Mesodermal cell (in vitro differentiated cells): ENCODE measurements around the gene CCN5. TPM values are rescaled to one million over a fixed set of nuclear protein-coding genes. Genes with fewer than 3 reads are reported as not detected.
"Not testable (repeated sequence)": the region's sequence is repeated elsewhere in the genome, so short reads cannot be mapped to it uniquely, and the experiment has no call there.

Source experiments
- H3K27ac ChIP-seq: 2 replicates; pipeline ENCODE4 v1.7.0; 2013; ENCODE audit warnings: mild to moderate bottlenecking, low read depth, low read length, moderate library complexity; ENCODE audit not compliant: severe bottlenecking
- H3K36me3 ChIP-seq: 2 replicates; pipeline ENCODE4 v1.7.1; 2013; ENCODE audit warnings: mild to moderate bottlenecking, low read length, moderate library complexity; ENCODE audit not compliant: control insufficient read depth, insufficient read depth
- H3K4me1 ChIP-seq: one replicate; pipeline ENCODE4 v1.7.1; 2013; ENCODE audit warnings: mild to moderate bottlenecking, low read length; ENCODE audit not compliant: insufficient read depth, control insufficient read depth, poor library complexity, severe bottlenecking
- H3K4me3 ChIP-seq: 2 replicates; pipeline ENCODE4 v1.7.0; 2013; ENCODE audit warnings: low read length, control low read depth, mild to moderate bottlenecking; ENCODE audit not compliant: insufficient read depth, poor library complexity, severe bottlenecking; ENCODE audit errors: extremely low read depth
- H3K9me3 ChIP-seq: 2 replicates; pipeline ENCODE4 v1.7.1; 2013; ENCODE audit warnings: mild to moderate bottlenecking, low read length, moderate library complexity; ENCODE audit not compliant: control insufficient read depth
- WGBS, 2 experiments: methylation state at CpG; one replicate each; pipeline ENCODE4 v1.1.5; 2013; ENCODE audit warnings: missing lambda C conversion rate in 2 of 2; ENCODE audit not compliant: insufficient coverage in 2 of 2; 5-methylcytosine and 5-hydroxymethylcytosine counted together
- polyA plus RNA-seq, 2 experiments: library from polyadenylated mRNA; stranded (reverse); fragments of 50-300 nt; gene quantifications; one replicate each; pipeline ENCODE4 v1.2.3, GENCODE V29; 2013

Gene CCN5, protein sequence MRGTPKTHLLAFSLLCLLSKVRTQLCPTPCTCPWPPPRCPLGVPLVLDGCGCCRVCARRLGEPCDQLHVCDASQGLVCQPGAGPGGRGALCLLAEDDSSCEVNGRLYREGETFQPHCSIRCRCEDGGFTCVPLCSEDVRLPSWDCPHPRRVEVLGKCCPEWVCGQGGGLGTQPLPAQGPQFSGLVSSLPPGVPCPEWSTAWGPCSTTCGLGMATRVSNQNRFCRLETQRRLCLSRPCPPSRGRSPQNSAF
- not detected for polyA plus RNA-seq (2013, experiment 1 of 2)
- polyA plus RNA-seq (2013, experiment 2 of 2): not detected

DNA sequence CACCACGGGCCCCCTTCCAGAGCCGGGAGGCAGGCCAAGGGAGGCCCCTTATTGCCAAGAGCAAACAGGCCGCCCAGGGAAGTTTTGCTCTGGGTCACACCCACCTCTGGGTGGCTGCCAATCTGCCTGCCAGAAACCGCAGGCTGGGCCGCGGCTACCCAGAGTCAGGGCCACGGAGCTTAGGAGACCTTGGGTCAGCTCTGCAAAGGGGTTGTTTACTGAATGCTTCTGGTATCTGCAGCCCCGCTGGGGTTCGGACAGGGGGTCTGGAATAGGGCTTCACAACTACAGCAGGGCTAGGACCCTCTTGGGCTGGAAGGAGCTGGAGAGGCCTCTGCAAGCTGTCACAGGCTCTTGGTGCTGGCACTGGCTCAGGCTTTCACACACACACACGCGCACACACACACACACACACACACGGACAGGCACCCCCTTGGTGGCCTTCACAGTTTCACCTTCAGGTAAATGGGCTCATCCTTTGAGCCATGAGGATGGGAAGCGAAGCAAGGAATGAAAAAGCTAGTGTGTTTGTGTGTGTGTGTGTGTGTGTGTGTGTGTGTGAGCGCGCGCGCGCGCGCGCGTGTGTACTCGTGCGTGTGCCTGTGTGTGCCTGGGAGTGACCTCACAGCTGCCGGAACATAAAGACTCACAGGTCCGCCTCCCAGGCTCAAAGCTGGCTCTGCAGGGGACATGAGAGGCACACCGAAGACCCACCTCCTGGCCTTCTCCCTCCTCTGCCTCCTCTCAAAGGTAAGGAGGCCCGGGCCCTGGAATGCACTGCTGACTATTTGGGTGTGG, at the start of gene CCN5:
TSS of gene CCN5 (plus strand) at position 669 of the 798 bp plus-strand sequence. CDS start at position 691, 22 bp downstream.
- WGBS, 2 experiments: 89 to 96% methylated on average over 10 to 26 of the region's 28 CpGs
- no peaks in the 10 kb centered on the region for H3K36me3 ChIP-seq
- H3K27ac ChIP-seq: no peak within 1 kb of the TSS
- H3K4me3 ChIP-seq: no peak within 1 kb of the TSS
- H3K9me3 ChIP-seq: no peaks in the 10 kb centered on the region
- no peaks in the 10 kb centered on the region for H3K4me1 ChIP-seq

DNA sequence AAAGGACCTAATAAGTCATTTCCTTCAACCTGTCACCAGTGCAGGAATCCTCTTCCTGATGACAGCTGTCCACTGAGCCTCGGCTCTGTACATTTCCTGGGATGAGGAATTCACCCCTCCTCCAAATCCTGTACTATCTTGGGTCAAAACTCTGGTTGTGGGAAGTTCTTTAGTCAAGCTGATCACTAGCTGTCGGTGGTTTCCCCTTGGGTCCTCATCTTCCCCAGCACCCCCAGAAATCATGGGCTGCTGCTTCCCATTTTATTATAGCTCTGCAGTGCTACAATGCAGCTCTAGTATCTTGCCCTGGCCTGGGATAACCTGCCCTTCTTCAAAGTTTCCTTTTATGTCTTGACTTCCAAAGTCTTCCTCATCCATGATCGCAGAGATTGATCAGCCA, 49.1 kb upstream of the CCN5 start:
- H3K27ac ChIP-seq: no peak overlapping the region
- H3K36me3 ChIP-seq: no peaks in the 10 kb centered on the region
- WGBS, 2 experiments: 82 to 100% methylated on average over 2 of the region's 3 CpGs
- H3K4me1 ChIP-seq: peaks cover 2% of the 10 kb centered on the region
- H3K9me3 ChIP-seq: no peaks in the 10 kb centered on the region
- H3K4me3 ChIP-seq: no peak overlapping the region

DNA sequence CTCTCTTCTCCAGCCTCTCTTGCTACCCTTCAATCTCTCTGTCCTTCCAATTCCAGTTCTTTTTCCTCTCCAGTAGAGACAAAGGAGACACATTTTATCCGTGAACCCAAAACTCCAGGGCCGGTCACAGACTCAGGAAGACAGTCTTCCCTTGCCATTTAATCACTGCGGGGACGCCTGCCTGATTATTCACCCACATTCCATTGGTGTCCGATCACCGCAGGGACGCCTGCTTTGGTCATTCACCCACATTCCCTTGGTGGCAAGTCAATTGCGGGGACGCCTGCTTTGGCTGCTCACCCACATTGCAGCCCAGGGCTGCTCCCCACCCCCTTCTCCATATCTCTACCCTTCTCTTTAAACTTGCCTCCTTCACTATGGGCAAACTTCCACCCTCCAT, 44.3 kb upstream of the CCN5 start:
- H3K27ac ChIP-seq, H3K36me3 ChIP-seq, H3K4me1 ChIP-seq, H3K9me3 ChIP-seq, H3K4me3 ChIP-seq: not testable (repeated sequence)
- 93 to 95% methylated on average over 4 to 7 of the region's 9 CpGs for WGBS, 2 experiments

DNA sequence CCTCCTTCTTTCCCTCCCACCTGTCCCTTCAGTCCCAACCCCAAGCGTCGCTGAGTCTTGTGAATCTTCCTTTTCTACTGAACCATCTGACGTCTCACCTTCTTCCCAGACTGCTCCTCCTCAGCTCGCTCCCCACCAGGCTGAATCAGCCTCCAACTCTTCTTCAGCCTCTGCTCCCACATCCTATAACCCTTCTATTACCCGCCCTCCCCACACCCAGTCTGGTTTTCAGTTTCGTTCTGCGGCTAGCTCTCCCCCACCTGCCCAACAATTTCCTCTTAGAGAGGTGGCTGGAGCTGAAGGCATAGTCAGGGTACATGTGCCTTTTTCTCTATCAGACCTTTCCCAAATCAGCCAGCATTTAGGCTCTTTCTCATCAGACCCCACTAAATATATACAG, 43.6 kb upstream of the CCN5 start:
- H3K4me3 ChIP-seq, H3K9me3 ChIP-seq, H3K4me1 ChIP-seq, H3K27ac ChIP-seq, H3K36me3 ChIP-seq: not testable (repeated sequence)
- 88 to 94% methylated on average over 1 to 4 of the region's 7 CpGs for WGBS, 2 experiments

DNA sequence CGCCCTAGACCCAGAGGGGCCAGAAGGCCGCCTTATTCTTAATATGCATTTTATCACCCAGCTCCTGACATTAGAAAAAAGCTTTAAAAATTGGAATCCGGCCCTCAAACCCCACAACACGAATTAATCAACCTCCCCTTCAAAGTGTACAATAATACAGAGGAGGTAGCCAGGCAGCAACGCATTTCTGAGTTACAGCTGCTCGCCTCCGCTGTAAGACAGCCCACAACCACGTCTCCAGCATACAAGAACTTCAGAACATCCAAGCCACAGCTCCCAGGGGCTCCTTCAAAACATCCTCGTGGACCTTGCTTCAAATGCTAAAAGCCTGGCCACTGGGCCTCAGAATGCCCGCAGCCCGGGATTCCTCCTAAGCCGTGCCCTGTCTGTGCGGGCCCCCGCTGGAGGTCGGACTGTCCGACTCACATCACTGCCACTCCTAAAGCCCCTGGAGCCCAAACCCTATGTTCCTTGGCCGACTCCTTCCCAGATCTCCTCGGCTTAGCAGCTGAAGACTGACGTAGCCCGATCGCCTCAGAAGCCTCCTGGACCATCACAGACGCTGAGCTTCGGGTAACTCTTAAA, 42.8 kb upstream of the CCN5 start:
- H3K36me3 ChIP-seq, H3K4me3 ChIP-seq, H3K9me3 ChIP-seq, H3K27ac ChIP-seq, H3K4me1 ChIP-seq: not testable (repeated sequence)
- 89 to 95% methylated on average over 11 to 19 of the region's 23 CpGs for WGBS, 2 experiments

DNA sequence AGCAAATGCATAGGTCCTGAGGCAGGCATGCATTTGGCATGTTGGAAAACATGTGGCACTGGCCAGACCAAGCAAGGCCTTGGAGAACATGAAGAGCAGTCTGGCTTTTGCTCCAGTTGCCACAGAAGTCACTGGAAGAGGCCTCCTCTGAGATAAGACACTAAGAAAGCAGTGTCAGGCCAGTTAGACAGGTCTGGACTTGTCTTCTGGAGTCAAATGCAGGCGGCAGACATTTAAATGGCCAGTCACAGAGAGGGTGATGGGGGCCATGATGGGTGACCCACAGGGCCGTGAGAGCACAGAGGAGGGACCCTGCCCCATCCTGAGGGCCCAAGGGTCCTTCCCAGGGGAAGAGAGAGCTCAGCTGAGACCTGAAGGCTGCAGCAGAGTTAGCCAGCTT, 36.9 kb upstream of the CCN5 start:
- Histone ChIP-seq H3K4me3 (no peak overlapping the region), H3K36me3 (no peaks in the 10 kb centered on the region), H3K4me1 (peaks cover 11% of the 10 kb centered on the region), H3K27ac (peak overlapping the region; percentile 80), H3K9me3 (no peaks in the 10 kb centered on the region)
- 31 to 33% methylated on average over 2 of the region's 2 CpGs for WGBS, 2 experiments

DNA sequence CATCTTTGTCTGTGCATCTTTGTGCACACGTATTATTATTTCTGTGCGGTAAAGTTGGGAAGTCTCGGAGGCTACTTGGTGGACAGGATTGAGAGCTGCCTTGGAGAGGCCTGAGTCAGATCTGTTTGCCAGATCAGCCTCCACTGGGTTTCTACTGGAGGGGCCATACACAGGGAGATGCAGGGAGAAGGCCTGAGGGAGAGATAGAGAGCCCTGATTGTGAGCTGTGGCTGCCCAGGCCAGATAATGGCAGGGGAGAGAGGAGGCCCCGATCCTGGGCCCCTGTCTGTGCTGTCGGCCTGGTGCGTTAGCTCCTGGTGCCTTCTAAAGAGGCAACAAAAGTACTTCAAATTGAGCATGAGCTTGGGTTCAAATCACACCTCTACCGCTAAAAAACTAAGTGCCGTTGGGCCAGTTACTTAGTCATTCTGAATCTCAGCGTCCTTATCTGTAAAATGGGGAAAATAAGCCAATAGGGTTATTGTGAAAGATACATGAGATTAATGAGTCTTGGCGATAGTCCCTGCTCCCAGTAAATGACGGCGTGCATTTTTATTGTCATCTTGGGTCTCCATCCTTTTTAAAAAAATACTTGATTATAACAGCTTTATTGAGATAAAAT, 36.1 kb upstream of the CCN5 start:
- H3K27ac ChIP-seq: peak overlapping the region; percentile 80
- WGBS, 2 experiments: 89 to 90% methylated on average over 3 to 9 of the region's 12 CpGs
- peaks cover 11% of the 10 kb centered on the region for H3K4me1 ChIP-seq
- H3K36me3 ChIP-seq: no peaks in the 10 kb centered on the region
- H3K9me3 ChIP-seq: no peaks in the 10 kb centered on the region
- H3K4me3 ChIP-seq: no peak overlapping the region

DNA sequence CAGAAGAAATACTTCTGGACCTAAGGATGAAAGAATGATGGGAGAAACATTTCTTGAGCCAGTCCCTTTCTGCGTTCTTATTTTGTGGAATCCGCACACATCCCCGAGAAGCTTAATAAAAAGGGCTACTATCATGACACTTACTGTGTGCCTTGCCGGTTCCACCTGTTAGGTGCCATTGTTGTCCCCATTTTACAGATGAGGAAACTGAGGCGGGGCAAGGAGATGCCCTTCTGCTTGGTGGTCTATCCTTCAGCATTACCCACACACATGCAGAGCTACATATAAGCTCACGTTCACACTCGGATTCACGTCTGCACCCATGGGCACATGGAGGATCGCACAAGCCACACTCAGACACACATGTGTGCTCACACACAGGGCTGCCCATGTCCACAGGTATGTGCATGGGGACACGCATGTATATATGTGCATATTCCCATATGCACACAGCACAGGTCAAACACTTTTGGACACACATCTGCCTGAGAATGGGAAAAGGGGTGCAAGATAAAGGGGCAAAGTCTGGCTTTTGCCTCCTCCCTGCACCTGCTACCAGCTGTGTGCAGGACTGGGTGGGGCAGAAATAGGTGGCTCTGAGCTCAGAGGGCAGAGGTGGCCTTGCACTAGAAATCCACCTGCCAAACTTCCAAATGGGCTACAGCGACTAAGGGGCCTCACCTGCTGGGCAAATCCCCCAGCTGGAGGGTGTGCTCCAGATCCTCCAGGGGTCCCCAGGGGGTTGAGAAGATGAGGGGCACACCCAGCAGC, 33.2 kb upstream of the CCN5 start:
- Histone ChIP-seq H3K36me3 (no peaks in the 10 kb centered on the region), H3K4me3 (no peak overlapping the region), H3K9me3 (no peaks in the 10 kb centered on the region), H3K27ac (no peak overlapping the region), H3K4me1 (peaks cover 11% of the 10 kb centered on the region)
- 89 to 93% methylated on average over 10 of the region's 11 CpGs for WGBS, 2 experiments

DNA sequence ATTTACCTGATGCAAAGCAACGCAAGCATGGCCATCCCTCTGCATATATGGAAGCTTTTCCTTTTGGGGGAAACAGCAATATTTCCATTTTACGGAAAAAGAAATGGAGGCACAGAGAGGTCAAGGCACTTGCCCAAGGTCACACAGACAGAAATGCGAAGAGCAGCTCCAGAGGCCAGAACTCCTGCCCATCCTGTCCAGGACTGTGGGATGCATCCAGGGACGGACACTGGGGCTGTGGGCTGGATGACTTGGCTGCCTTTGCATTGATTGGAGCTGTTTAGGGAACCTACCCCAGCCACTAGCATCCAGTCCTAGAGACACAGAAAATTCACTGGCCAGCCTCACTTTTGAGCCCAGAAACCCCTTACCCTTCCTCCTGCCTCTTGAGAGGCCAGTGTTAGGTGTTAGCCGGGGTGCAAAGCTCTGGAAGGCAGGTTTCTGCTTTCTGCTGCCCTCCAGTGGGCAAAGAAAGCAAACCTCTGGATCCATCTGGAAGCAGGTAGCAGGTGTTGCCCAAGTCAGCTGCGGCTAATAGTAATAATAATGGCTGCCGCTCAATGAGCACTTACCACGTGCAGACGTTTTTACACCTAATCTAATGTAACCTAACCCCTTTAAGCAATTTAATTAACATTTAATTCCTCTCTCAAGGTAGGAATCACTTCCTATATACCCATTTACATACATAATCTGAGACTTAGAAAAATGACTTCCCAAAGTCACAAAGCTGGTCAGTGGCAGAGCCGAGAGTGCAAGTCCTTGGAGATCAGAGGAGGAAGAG, 31.7 kb upstream of the CCN5 start:
- H3K4me1 ChIP-seq: peaks cover 7% of the 10 kb centered on the region
- 33 to 46% methylated on average over 7 to 10 of the region's 10 CpGs for WGBS, 2 experiments
- no peak overlapping the region for H3K27ac ChIP-seq
- no peaks in the 10 kb centered on the region for H3K9me3 ChIP-seq
- H3K4me3 ChIP-seq: no peak overlapping the region
- H3K36me3 ChIP-seq: no peaks in the 10 kb centered on the region
